HepG2 (cell line): ENCODE measurements around the gene VPS4A. TPM values are rescaled to one million over a fixed set of nuclear protein-coding genes. Genes with fewer than 3 reads are reported as not detected.

Experiments
- AGO1 ChIP-seq: fragments of 200-400 bp; formaldehyde crosslinking; IDR thresholded peaks from 2 replicates; pipeline ENCODE4 v1.6.1; 2017; ENCODE audit warnings: mild to moderate bottlenecking, low read depth, low read length, moderate library complexity; ENCODE audit not compliant: poor library complexity, severe bottlenecking
- DNMT3B ChIP-seq: conservative IDR thresholded peaks from 2 replicates; pipeline ENCODE4 v1.6.1; 2016; ENCODE audit warnings: missing biosample characterization, control low read depth
- GPN1 ChIP-seq: sonication (generic); formaldehyde crosslinking; IDR thresholded peaks from 2 replicates; pipeline ENCODE4 v1.5.1; 2020; ENCODE audit warnings: missing genetic modification reagents, borderline replicate concordance
- IKZF1 ChIP-seq: fragments of 450-650 bp; IDR thresholded peaks from 2 replicates; pipeline ENCODE4 v1.7.1; 2016
- KDM3A ChIP-seq: IDR thresholded peaks from 2 replicates; pipeline ENCODE4 v1.6.1; 2018; ENCODE audit warnings: low read depth, missing compliant biosample characterization
- MIXL1 ChIP-seq: IDR thresholded peaks from 2 replicates; pipeline ENCODE4 v1.6.1; 2016
- NFATC3 ChIP-seq: sonication (generic); formaldehyde crosslinking; IDR thresholded peaks from 2 replicates; pipeline ENCODE4 v1.5.1; 2020; ENCODE audit warnings: mild to moderate bottlenecking, missing genetic modification reagents
- NR1H2 ChIP-seq: sonication (generic); formaldehyde crosslinking; IDR thresholded peaks from 2 replicates; pipeline ENCODE4 v1.8.1; 2022; ENCODE audit warnings: low read depth, missing genetic modification reagents, borderline replicate concordance
- SP140L ChIP-seq: sonication (generic); formaldehyde crosslinking; IDR thresholded peaks from 2 replicates; pipeline ENCODE4 v1.4.0; 2020; ENCODE audit warnings: missing genetic modification reagents, borderline replicate concordance
- TOPORS ChIP-seq: sonication (generic); formaldehyde crosslinking; IDR thresholded peaks from 2 replicates; pipeline ENCODE4 v1.8.0; 2023; ENCODE audit warnings: mild to moderate bottlenecking, missing genetic modification reagents
- U2AF2 ChIP-seq: fragments of 200-400 bp; formaldehyde crosslinking; IDR thresholded peaks from 2 replicates; pipeline ENCODE4 v1.6.1; 2017; ENCODE audit warnings: low read depth, mild to moderate bottlenecking, low read length
- ZNF17 ChIP-seq: sonication (generic); formaldehyde crosslinking; IDR thresholded peaks from 2 replicates; pipeline ENCODE4 v1.5.0; 2020; ENCODE audit warnings: mild to moderate bottlenecking, missing genetic modification reagents
- ZNF30 ChIP-seq: sonication (generic); formaldehyde crosslinking; IDR thresholded peaks from 2 replicates; pipeline ENCODE4 v1.5.0; 2020; ENCODE audit warnings: mild to moderate bottlenecking, missing genetic modification reagents
- ZNF530 ChIP-seq: sonication (generic); formaldehyde crosslinking; IDR thresholded peaks from 2 replicates; pipeline ENCODE4 v1.5.0; 2020; ENCODE audit warnings: low read depth, mild to moderate bottlenecking, missing genetic modification reagents
- ZNF766 ChIP-seq: sonication (generic); formaldehyde crosslinking; IDR thresholded peaks from 2 replicates; pipeline ENCODE4 v1.5.0; 2020; ENCODE audit warnings: missing genetic modification reagents, borderline replicate concordance
- polyA plus RNA-seq, 8 experiments: library from polyadenylated mRNA; depleted of rRNA in 3 of 8; stranded (reverse) in 7 of 8; unstranded in 1 of 8; fragments of >200 nt; fragmentation: Illumina TruSeq in 4 of 8; extraction: Trizol in 4 of 8; gene quantifications; 2 replicates each; pipeline versions ENCODE4 v1.2.1 to v1.2.3, GENCODE V29; 2011 to 2016; ENCODE audit warnings: low read depth in 4 of 8, missing spikeins in 1 of 8, mixed read lengths in 1 of 8; ENCODE audit not compliant: insufficient read depth in 1 of 8
- total RNA-seq, 5 experiments: library from RNA; depleted of rRNA; stranded (reverse); fragments of >200 nt; fragmentation: Illumina TruSeq; extraction: Trizol; gene quantifications; 2 replicates each; pipeline ENCODE4 v1.2.3, GENCODE V29; 2016; ENCODE audit warnings: low read depth in 1 of 5
- TF ChIP-seq, protein P1 (sequence below): fragments of 450-650 bp; IDR thresholded peaks from 2 replicates; pipeline ENCODE4 v1.6.1; 2017
- TF ChIP-seq, protein P2 (sequence below): sonication (generic); formaldehyde crosslinking; IDR thresholded peaks from 2 replicates; pipeline ENCODE4 v1.8.0; 2022; ENCODE audit warnings: missing genetic modification reagents, mild to moderate bottlenecking, moderate library complexity, borderline replicate concordance
- TF ChIP-seq, protein P3 (sequence below): sonication (generic); formaldehyde crosslinking; IDR thresholded peaks from 2 replicates; pipeline ENCODE4 v1.4.0; 2020; ENCODE audit warnings: missing genetic modification reagents
- TF ChIP-seq, protein P4 (sequence below): sonication (generic); formaldehyde crosslinking; conservative IDR thresholded peaks from 2 replicates; pipeline ENCODE4 v1.5.0; 2020; ENCODE audit warnings: missing genetic modification reagents
- TF ChIP-seq, protein P5 (sequence below): sonication (generic); formaldehyde crosslinking; IDR thresholded peaks from 2 replicates; pipeline ENCODE4 v1.4.0; 2020; ENCODE audit warnings: missing genetic modification reagents; ENCODE audit errors: not compliant biosample characterization
- TF ChIP-seq, protein P6 (sequence below): sonication (generic); formaldehyde crosslinking; IDR thresholded peaks from 2 replicates; pipeline ENCODE4 v1.4.0; 2020; ENCODE audit warnings: mild to moderate bottlenecking, missing genetic modification reagents, borderline replicate concordance

Gene VPS4A
- total and polyA plus RNA-seq, 2 of the 13 experiments (the other 11 are each of a cell fraction or from before 2014, with no cell fraction given): 13.2 to 27.9 TPM

DNA sequence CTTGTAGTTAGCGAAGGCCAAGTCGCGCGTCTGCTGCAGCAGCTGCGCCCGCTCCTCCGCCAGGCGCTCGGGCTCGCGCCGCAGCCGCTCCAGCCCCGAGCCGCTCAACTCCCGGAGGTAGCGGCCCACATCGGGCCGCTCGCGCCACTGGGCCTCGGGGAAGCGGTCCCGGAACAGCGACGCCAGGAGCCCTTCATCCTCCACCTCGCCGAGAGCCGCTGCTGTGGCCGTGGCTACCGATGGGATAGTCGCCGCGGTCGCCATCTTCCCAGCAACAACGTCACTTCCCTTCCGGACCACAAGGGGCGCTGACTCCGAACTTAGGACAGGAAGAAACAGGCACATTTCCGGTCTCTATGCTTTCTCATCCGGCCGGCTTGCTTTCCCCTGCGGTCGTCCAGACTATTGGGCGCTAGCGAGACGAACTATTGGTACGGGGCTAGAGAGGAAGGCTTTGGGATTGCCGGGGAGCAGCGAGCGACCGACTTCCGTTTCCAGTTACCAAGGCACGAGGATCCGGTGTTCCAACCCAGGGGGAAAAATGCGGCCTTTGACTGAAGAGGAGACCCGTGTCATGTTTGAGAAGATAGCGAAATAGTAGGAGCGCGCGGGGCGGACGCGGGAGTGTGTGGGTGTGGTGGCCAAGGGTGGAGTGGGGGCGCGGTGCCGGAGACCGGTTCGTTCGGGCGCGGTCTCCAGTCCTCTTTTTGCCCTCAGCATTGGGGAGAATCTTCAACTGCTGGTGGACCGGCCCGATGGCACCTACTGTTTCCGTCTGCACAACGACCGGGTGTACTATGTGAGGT is 28.3 kb downstream of the VPS4A start, which contains the start of the genes COG8 and NIP7 (continued):
- TF ChIP-seq ZNF530 (no peak), NR1H2 (CRISPR knock-in tag) (no peak), U2AF2 (no peak), ZNF30 (no peak; the same call in 1 of the 2 replicates), IKZF1 (no peak), KDM3A (peak; percentile 83), ZNF766 (CRISPR knock-in tag) (peak; percentile 78; the same call in 1 of the 2 replicates), TOPORS (peak; percentile 96; the same call in 1 of the 2 replicates), NFATC3 (CRISPR knock-in tag) (peak; percentile 19; the same call in 1 of the 2 replicates), SP140L (CRISPR knock-in tag) (peak; percentile 87; the same call in 1 of the 2 replicates), DNMT3B (CRISPR knock-in tag) (peak; percentile 95), GPN1 (CRISPR knock-in tag) (no peak; the same call in 1 of the 2 replicates), ZNF17 (CRISPR knock-in tag) (no peak), AGO1 (peak; percentile 87), MIXL1 (peak; percentile 87)
- TF ChIP-seq, protein P1, sequence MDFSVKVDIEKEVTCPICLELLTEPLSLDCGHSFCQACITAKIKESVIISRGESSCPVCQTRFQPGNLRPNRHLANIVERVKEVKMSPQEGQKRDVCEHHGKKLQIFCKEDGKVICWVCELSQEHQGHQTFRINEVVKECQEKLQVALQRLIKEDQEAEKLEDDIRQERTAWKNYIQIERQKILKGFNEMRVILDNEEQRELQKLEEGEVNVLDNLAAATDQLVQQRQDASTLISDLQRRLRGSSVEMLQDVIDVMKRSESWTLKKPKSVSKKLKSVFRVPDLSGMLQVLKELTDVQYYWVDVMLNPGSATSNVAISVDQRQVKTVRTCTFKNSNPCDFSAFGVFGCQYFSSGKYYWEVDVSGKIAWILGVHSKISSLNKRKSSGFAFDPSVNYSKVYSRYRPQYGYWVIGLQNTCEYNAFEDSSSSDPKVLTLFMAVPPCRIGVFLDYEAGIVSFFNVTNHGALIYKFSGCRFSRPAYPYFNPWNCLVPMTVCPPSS: no peak
- TF ChIP-seq, protein P2, sequence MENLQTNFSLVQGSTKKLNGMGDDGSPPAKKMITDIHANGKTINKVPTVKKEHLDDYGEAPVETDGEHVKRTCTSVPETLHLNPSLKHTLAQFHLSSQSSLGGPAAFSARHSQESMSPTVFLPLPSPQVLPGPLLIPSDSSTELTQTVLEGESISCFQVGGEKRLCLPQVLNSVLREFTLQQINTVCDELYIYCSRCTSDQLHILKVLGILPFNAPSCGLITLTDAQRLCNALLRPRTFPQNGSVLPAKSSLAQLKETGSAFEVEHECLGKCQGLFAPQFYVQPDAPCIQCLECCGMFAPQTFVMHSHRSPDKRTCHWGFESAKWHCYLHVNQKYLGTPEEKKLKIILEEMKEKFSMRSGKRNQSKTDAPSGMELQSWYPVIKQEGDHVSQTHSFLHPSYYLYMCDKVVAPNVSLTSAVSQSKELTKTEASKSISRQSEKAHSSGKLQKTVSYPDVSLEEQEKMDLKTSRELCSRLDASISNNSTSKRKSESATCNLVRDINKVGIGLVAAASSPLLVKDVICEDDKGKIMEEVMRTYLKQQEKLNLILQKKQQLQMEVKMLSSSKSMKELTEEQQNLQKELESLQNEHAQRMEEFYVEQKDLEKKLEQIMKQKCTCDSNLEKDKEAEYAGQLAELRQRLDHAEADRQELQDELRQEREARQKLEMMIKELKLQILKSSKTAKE (CRISPR knock-in tag): peak; percentile 66
- TF ChIP-seq, protein P3, sequence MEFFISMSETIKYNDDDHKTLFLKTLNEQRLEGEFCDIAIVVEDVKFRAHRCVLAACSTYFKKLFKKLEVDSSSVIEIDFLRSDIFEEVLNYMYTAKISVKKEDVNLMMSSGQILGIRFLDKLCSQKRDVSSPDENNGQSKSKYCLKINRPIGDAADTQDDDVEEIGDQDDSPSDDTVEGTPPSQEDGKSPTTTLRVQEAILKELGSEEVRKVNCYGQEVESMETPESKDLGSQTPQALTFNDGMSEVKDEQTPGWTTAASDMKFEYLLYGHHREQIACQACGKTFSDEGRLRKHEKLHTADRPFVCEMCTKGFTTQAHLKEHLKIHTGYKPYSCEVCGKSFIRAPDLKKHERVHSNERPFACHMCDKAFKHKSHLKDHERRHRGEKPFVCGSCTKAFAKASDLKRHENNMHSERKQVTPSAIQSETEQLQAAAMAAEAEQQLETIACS: peak; percentile 65
- TF ChIP-seq, protein P4, sequence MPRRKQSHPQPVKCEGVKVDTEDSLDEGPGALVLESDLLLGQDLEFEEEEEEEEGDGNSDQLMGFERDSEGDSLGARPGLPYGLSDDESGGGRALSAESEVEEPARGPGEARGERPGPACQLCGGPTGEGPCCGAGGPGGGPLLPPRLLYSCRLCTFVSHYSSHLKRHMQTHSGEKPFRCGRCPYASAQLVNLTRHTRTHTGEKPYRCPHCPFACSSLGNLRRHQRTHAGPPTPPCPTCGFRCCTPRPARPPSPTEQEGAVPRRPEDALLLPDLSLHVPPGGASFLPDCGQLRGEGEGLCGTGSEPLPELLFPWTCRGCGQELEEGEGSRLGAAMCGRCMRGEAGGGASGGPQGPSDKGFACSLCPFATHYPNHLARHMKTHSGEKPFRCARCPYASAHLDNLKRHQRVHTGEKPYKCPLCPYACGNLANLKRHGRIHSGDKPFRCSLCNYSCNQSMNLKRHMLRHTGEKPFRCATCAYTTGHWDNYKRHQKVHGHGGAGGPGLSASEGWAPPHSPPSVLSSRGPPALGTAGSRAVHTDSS (CRISPR knock-in tag): no peak
- TF ChIP-seq, protein P5, sequence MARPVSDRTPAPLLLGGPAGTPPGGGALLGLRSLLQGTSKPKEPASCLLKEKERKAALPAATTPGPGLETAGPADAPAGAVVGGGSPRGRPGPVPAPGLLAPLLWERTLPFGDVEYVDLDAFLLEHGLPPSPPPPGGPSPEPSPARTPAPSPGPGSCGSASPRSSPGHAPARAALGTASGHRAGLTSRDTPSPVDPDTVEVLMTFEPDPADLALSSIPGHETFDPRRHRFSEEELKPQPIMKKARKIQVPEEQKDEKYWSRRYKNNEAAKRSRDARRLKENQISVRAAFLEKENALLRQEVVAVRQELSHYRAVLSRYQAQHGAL (CRISPR knock-in tag): peak; percentile 90
- TF ChIP-seq, protein P6, sequence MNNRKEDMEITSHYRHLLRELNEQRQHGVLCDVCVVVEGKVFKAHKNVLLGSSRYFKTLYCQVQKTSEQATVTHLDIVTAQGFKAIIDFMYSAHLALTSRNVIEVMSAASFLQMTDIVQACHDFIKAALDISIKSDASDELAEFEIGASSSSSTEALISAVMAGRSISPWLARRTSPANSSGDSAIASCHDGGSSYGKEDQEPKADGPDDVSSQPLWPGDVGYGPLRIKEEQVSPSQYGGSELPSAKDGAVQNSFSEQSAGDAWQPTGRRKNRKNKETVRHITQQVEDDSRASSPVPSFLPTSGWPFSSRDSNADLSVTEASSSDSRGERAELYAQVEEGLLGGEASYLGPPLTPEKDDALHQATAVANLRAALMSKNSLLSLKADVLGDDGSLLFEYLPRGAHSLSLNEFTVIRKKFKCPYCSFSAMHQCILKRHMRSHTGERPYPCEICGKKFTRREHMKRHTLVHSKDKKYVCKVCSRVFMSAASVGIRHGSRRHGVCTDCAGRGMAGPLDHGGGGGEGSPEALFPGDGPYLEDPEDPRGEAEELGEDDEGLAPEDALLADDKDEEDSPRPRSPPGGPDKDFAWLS (CRISPR knock-in tag): no peak
